ENCODE measurements around the gene CEP131.
A peak's percentile ranks its signal among the peaks of the same experiment; 100 is the strongest.

Gene CEP131

DNA sequence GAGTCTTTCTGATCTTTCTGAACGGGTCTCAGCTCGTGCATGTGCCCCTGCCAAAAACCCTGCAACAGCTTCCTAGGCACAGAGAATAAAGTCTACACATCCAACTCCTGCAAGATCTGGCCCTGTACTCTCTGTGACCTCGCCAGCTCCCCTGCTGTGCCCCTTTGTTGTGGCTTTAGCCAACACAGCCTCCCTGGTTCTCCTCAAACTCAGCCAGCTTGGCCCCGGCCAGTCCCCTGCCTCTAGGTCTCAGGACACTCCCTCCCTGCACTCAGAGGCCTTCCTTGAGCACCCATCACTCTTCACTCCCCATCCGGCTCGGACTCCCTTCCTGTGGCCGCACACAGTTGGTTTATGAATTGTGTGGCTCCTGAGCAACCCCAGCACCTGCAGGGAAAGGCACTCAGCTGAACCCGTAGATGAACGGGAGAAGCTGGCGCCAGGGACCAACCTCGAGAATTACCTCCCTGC is 1.4 kb downstream of the CEP131 start:
- no peak for DNase-seq

- no peak for DNase-seq
Measured at GRCh38 chr17:81219476-81220180, 3.1 kb downstream of the CEP131 start.

- DNase-seq: no peak
Measured at GRCh38 chr17:81218991-81219390, 3.8 kb downstream of the CEP131 start.

DNA sequence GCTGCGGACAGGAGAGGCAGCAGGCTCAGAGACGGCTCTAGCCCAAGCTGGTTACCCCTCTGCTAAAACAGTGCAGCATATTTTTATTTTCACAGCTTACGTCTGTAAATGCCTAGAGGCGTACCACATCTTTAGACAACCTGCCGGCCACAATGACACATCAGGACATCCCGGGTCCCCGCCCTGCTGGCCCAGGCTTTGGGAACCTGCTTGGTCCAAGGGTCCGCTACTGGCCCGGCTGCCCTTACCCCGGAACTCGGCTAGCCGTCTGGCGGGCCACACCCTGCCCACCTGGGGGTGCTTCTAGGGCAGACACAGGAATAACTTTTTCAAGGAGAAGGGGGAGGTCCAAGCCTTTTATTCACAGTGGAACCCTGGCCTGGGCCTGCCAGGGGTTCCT is 4.3 kb downstream of the CEP131 start:
- DNase-seq: no peak

- DNase-seq: no peak
Measured at GRCh38 chr17:81217491-81217890, 5.3 kb downstream of the CEP131 start.

DNA sequence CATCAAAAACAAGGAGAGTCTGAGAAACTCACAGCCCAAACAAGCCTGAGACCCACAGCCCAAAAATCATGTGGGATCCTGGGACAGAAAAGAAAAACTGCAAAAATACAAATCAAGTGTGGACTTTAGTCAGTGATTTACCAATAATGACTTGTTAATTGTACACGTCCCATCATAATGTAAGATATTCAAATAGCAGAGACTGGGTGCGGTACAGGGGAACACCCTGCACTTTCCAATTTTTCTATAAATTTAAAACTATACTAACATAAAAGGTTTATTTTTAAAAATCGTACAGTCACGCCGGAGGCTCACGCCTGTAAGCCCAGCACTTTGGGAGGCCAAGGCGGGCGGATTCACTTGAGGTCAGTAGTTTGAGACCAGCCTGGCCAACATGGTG is 8.8 kb downstream of the CEP131 start:
- no peak for DNase-seq

GRCh38 chr17:81212365-81212764 is 10.4 kb downstream of the CEP131 start:
- no peak for DNase-seq

DNA sequence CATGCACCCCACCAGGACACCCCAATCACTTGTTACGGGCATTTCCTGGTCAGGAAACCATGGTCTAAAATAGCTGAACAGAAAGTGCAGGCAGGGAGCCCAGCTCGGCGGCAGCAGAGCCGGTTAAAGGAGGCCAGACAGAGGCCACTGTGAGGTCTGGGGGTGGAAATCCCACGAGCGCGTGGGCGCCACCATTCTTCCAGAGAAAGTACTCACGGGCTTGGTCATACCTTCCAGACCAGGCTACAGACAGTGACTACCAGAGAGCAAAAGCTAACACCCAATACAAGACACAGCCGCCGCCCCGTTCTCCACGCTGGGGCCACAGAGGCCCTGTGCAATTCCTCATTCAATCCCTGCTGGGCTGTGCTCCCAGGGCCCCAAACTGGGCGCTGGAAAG is 11.9 kb downstream of the CEP131 start:
- no peak for DNase-seq

- no peak for DNase-seq
Measured at GRCh38 chr17:81210466-81210865, 12.3 kb downstream of the CEP131 start.

DNA sequence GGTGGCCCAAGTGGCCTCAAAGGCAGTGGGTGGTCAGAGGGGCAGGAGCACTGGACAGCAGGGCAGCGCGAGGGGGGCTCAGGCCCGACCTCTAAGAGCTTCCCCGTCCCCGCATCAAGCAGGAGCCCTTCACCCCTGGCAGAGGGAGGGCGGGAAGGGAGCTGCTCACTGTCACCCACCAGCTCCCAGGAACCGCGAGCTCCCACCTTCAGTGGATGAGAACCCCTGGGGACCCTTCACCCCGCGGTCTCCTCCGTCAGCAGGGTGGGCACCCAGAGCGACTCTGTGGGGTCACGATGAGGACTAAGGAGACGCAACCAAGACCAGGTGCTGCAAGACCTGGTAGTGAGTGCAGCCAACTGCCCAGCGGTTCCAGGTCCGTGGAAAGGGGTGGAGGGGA is 13.6 kb downstream of the CEP131 start:
- no peak for DNase-seq

- no peak for DNase-seq
Measured at GRCh38 chr17:81208651-81209050, 14.1 kb downstream of the CEP131 start.

DNA sequence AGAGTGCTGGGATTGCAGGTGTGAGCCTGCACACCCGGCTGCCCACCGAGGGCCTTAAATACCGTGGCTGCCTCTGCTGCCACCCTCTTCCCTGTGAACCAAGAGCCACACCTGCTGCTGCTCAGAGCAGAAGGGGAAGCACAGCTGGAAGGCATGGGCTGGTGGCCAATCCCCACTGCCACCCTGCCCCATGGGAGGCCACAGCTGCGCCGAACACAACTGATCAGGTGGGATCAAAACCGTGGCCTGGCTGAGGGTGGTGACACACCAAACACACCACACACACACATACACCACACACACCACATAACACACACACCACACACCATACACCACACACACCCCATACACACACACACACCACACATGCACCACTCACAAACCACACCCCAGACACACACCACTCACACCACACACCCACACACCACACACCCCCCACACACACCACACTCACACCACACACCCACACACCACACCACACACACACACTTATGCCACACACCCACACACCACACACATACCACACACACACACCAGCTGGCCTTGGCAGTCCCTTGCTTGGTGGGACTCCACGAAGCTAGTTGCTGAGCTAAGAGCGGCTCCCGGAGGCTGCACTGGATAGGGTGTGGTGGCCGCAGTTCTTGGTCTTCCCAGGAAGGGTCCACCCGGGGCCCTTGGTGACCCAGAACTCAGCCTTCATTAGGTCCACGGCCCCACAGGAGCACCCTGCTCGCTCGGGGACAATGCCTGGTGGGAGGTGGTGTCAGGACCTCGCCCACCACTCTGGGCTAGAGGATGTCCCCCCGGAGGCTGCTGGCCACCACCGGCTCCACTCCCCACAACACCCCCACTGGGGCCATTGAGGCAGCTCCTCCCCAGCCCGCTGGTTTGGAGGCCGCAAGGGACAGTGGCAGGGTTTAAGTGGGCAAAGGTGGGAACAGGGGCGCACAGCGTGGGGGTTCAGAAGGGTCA is 14.9 kb downstream of the CEP131 start:
- DNase-seq: no peak

- no peak for DNase-seq
Measured at GRCh38 chr17:81206657-81207056, 16.1 kb downstream of the CEP131 start.

DNA sequence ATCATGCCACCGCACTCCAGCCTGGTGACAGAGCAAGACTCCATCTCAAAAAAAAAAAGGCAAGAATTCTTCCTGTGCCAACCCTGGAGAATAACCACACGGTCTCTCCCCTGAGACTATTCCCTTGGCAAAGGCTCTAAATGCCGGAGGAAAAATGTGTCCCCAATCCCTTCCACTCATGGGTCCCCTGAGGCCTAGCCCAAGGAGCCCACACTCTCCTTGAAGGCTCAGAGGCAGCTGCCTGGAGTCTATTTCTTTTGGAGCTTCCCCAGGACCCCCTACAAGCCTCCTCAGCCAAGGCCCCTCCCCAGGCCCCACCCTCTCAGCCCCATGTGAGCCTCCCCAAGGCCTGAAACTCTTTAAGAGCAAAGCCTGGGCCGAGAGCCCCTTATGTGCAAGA is 16.6 kb downstream of the CEP131 start:
- no peak for DNase-seq

DNA sequence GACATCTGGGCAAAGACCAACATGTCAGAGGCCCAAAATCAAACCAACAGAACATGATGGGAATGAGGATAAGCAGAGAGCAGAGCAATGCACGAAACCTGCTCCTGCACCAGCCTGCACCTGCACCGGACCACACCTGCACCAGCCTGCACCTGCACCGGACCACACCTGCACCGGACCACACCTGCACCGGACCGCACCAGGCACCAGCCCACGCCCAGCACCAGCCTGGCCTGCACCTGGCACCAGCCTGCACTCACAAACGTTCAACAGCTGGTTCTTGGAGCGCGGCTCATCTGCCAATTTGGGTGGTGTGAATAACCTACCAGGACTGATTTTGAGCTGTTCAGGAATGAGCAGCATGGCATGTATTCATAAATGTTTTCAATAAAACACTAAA is 18.2 kb downstream of the CEP131 start:
- no peak for DNase-seq

DNA sequence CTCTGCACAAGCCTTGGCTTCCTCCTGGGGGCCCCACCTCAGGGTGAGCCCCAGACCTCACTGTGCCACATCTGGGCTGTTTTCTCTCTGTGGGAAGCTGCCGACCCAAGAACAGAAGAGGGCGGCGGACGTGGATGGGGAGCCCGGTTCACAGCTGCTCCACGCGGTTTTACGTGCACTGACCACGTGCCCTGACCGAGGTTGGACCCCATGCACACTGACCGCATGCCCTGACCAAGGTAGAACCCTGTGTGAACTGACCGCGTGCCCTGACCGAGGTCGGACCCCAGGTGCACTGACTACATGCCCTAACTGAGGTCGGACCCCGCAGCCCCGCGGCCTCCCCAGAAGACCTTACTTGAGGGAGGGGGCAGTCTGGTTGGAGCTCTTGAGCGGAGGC is 19.6 kb downstream of the CEP131 start:
- DNase-seq: no peak

GRCh38 chr17:81202318-81202717 is 20.4 kb downstream of the CEP131 start:
- no peak for DNase-seq

DNA sequence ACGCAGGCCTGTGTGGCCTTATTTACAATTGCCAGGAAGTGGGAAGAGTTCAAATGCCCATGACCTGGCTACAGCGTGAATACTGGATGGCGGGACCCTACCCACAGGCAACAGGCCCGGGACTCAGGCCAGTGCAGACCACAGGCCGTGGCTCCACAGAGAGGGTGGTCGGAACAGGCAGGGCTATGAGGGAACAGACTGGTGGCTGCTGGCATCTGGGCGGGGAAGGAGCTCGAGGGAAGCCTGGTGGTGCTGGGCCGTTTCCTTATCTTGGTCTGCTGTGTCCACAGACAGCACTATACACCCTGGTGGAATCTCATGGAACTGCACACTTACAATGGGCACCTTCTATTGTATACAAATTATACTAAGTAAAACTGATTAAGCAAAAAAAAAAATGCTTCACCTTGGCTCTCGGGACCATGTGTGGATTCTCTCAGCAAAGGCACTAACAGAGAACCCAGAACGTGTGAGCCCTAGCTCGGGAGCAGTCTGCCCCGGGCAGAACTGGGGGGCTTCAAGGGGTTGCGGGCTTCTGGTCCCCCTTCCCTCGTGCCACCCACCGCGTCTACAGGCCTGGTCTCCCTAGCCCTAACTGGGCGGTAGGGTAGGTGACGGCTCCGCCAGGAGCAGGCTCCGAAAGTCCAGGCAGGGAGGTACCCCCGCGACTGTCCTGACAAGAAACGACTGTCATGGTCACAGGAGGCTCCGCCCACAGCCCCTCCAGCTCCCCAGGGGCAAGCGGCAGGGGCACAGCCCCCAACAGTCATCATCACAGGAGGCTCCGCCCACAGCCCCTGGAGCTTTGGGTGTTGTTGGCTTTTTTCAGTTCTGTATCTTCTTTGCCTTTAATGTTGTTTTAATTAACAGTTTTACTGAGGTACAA is 21.8 kb downstream of the CEP131 start:
- peak; percentile 12 to 63 for DNase-seq

DNA sequence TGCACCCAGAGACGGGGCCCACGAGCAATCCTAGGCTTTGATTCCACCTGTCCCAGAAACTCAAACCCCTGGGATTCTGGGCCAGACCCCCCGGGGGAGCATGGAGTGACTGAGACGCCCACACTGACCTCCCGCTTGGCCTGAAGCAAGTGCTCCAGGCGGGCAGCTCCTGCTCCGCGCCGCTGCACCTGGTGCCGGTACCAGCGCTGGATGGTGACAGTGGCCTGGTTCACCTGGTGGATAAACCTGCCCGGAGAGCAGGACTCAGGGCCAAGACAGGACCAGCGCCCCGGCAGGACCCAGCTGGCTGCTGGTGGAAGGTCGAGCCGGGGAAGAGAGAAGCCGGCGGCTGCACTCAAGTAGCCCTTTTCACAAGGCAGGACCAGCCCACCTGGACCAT is 22.6 kb downstream of the CEP131 start:
- no peak for DNase-seq

GRCh38 chr17:81199482-81199830 is 23.3 kb downstream of the CEP131 start:
- no peak for DNase-seq

DNA sequence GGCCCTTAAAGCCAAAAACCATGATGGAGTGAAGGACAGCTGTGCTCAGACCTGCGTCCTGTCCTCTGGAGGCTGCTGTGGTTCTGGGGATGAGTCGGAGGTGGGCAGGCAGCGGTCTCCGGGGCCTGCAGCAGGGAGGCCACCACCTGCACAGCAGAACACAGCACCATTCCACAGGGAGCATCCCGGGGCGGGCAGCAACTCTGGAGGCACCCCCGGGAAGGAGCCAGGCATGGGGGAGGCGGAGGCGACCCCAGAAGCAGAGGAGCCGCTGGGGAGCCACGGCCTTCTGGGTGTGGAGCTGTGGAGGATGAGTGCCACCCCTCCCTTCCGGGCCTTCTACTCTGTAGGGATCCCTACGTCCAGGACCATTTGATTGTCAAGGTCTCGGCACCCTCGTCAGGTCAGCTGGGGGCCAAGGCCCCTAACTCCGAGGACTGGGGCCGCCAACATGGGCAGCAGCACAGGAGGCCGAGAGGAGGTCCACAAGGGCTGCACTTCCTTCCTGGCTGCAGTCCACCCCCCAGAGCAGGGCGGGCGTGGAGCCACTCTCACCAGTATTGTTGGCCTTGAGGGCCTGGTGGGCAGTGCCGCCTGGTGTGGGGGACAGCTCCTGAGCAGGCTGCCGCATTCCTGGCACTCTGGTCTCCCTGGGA is 23.8 kb downstream of the CEP131 start:
- DNase-seq: no peak

GRCh38 chr17:81197831-81198490 is 24.8 kb downstream of the CEP131 start:
- DNase-seq: no peak

Measured in bone marrow (tissue), 2 donors.